ENCODE results near the gene SEMA3C.

- TF ChIP-seq, protein P1, sequence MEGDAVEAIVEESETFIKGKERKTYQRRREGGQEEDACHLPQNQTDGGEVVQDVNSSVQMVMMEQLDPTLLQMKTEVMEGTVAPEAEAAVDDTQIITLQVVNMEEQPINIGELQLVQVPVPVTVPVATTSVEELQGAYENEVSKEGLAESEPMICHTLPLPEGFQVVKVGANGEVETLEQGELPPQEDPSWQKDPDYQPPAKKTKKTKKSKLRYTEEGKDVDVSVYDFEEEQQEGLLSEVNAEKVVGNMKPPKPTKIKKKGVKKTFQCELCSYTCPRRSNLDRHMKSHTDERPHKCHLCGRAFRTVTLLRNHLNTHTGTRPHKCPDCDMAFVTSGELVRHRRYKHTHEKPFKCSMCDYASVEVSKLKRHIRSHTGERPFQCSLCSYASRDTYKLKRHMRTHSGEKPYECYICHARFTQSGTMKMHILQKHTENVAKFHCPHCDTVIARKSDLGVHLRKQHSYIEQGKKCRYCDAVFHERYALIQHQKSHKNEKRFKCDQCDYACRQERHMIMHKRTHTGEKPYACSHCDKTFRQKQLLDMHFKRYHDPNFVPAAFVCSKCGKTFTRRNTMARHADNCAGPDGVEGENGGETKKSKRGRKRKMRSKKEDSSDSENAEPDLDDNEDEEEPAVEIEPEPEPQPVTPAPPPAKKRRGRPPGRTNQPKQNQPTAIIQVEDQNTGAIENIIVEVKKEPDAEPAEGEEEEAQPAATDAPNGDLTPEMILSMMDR (IDR thresholded peaks at IDR 0.05; ENCODE audit: borderline replicate concordance, extremely low read depth, low read length, poor library complexity, severe bottlenecking): no peak
- TF ChIP-seq EZH2 (IDR thresholded peaks at IDR 0.05; ENCODE audit: borderline replicate concordance, low read depth, low read length, severe bottlenecking): no peak
Measured at GRCh38 chr7:80736371-80737125, 182.3 kb downstream of the SEMA3C start.
